ENCODE data around the gene ALK. TPM values are rescaled to one million over a fixed set of nuclear protein-coding genes. Genes with fewer than 3 reads are reported as not detected.

ALK gene
- total RNA-seq, 2 donors from 2014 or later, result 0.25 TPM; not detected in 1

- no peak overlapping the region for H3K27ac Mint-ChIP-seq
- peaks cover 0 to 3% of the 10 kb centered on the region in 2 donors for H3K9me3 Mint-ChIP-seq
- ATAC-seq (replicated peaks in 1 of 2) (no peak), DNase-seq (no peak)
- H3K4me1 Mint-ChIP-seq (ENCODE audit: low read depth), result no peaks in the 10 kb centered on the region
- peaks cover 25% of the 10 kb centered on the region for H3K27me3 Mint-ChIP-seq (ENCODE audit: low read depth)
- H3K36me3 Mint-ChIP-seq (ENCODE audit: insufficient read depth in 2 of 2), result no peaks in the 10 kb centered on the region
- no peak overlapping the region for H3K4me3 Mint-ChIP-seq
These were observed 124.9 kb downstream of the ALK start for GRCh38 chr2:29796446-29796845.

- no peak overlapping the region for H3K27ac Mint-ChIP-seq
- DNase-seq (no peak), ATAC-seq (replicated peaks in 1 of 2) (no peak)
- peaks cover 0 to 3% of the 10 kb centered on the region in 2 donors for H3K9me3 Mint-ChIP-seq
- H3K4me3 Mint-ChIP-seq, result no peak overlapping the region
- no peaks in the 10 kb centered on the region for H3K36me3 Mint-ChIP-seq (ENCODE audit: insufficient read depth in 2 of 2)
- no peaks in the 10 kb centered on the region for H3K4me1 Mint-ChIP-seq (ENCODE audit: low read depth)
- H3K27me3 Mint-ChIP-seq (ENCODE audit: low read depth), result peaks cover 19% of the 10 kb centered on the region
These were observed 131.4 kb downstream of the ALK start for GRCh38 chr2:29789911-29790485.

- no peak overlapping the region for H3K4me3 Mint-ChIP-seq
- DNase-seq (no peak), ATAC-seq (replicated peaks in 1 of 2) (no peak)
- H3K27me3 Mint-ChIP-seq (ENCODE audit: low read depth), result peaks cover 17% of the 10 kb centered on the region
- H3K9me3 Mint-ChIP-seq, result no peaks in the 10 kb centered on the region
- no peak overlapping the region for H3K27ac Mint-ChIP-seq
- H3K36me3 Mint-ChIP-seq (ENCODE audit: insufficient read depth in 2 of 2), result no peaks in the 10 kb centered on the region
- no peaks in the 10 kb centered on the region for H3K4me1 Mint-ChIP-seq (ENCODE audit: low read depth)
These were observed 133.6 kb downstream of the ALK start for GRCh38 chr2:29787473-29788465.

DNA sequence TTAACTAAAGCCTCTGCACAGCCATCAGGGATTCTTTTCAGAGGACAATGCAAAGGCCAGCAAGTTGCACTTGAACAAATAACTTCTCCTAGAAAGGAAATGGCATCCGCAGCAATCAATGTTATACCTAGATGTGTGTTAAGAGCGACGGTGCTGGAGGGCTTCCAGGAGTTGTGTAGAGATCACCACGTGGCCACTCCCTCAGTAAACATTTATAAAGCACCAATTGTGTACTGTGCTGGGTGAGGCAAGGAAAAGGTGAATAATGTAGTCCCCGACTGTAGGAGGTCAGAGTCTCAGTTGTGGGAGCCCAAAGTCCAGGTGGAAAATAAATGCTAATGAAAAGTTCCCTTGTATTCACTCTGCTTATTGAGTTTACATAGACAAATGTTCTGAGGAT lies 135.0 kb downstream of the ALK start:
- DNase-seq (no peak), ATAC-seq (replicated peaks in 1 of 2) (no peak)
- H3K27me3 Mint-ChIP-seq (ENCODE audit: low read depth), result peaks cover 12% of the 10 kb centered on the region
- H3K36me3 Mint-ChIP-seq (ENCODE audit: insufficient read depth in 2 of 2), result no peaks in the 10 kb centered on the region
- H3K4me3 Mint-ChIP-seq, result no peak overlapping the region
- H3K27ac Mint-ChIP-seq, result no peak overlapping the region
- H3K4me1 Mint-ChIP-seq (ENCODE audit: low read depth), result no peaks in the 10 kb centered on the region
- no peaks in the 10 kb centered on the region for H3K9me3 Mint-ChIP-seq

DNA sequence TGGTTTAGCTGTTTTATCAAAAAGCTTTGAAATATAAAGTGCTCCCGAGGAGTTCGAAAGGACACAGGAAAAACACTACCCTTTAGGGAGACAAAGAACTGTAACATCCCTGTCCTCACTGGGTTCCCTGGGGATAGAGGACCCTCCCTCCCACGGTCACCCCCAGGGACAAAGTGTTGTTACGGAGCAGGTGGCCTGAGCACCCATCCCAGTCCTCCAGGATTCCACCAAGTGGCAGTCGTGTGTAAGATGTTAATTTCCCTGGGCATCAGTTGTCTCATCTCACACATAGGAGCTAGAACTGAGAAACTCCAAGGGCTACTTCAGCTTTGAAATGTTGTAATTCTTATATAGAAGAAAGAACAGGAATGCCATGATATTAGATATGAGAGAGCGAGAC lies 137.7 kb downstream of the ALK start:
- H3K4me1 Mint-ChIP-seq (ENCODE audit: low read depth), result no peaks in the 10 kb centered on the region
- DNase-seq, result no peak
- H3K4me3 Mint-ChIP-seq, result no peak overlapping the region
- H3K36me3 Mint-ChIP-seq (ENCODE audit: insufficient read depth in 2 of 2), result no peaks in the 10 kb centered on the region
- peaks cover 6% of the 10 kb centered on the region for H3K27me3 Mint-ChIP-seq (ENCODE audit: low read depth)
- no peak overlapping the region for H3K27ac Mint-ChIP-seq
- no peak for ATAC-seq (replicated peaks in 1 of 2)
- H3K9me3 Mint-ChIP-seq, result no peaks in the 10 kb centered on the region

- ATAC-seq (replicated peaks in 1 of 2), result no peak
- no peaks in the 10 kb centered on the region for H3K9me3 Mint-ChIP-seq
- DNase-seq, result no peak
- no peaks in the 10 kb centered on the region for H3K36me3 Mint-ChIP-seq (ENCODE audit: insufficient read depth in 2 of 2)
- no peak overlapping the region for H3K4me3 Mint-ChIP-seq
- H3K27me3 Mint-ChIP-seq (ENCODE audit: low read depth), result peaks cover 6% of the 10 kb centered on the region
- no peak overlapping the region for H3K27ac Mint-ChIP-seq
- no peaks in the 10 kb centered on the region for H3K4me1 Mint-ChIP-seq (ENCODE audit: low read depth)
These were observed 138.6 kb downstream of the ALK start for GRCh38 chr2:29782549-29783458.

- H3K9me3 Mint-ChIP-seq, result no peaks in the 10 kb centered on the region
- DNase-seq, result no peak
- no peaks in the 10 kb centered on the region for H3K36me3 Mint-ChIP-seq (ENCODE audit: insufficient read depth in 2 of 2)
- peaks cover 6% of the 10 kb centered on the region for H3K27me3 Mint-ChIP-seq (ENCODE audit: low read depth)
- ATAC-seq (replicated peaks in 1 of 2), result no peak
- no peak overlapping the region for H3K4me3 Mint-ChIP-seq
- H3K4me1 Mint-ChIP-seq (ENCODE audit: low read depth), result no peaks in the 10 kb centered on the region
- H3K27ac Mint-ChIP-seq, result no peak overlapping the region
These were observed 139.3 kb downstream of the ALK start for GRCh38 chr2:29782087-29782486.

- ATAC-seq (replicated peaks in 1 of 2), result no peak
- no peak overlapping the region for H3K4me3 Mint-ChIP-seq
- no peaks in the 10 kb centered on the region for H3K4me1 Mint-ChIP-seq (ENCODE audit: low read depth)
- H3K27me3 Mint-ChIP-seq (ENCODE audit: low read depth), result peaks cover 6% of the 10 kb centered on the region
- H3K27ac Mint-ChIP-seq, result no peak overlapping the region
- no peaks in the 10 kb centered on the region for H3K36me3 Mint-ChIP-seq (ENCODE audit: insufficient read depth in 2 of 2)
- no peaks in the 10 kb centered on the region for H3K9me3 Mint-ChIP-seq
- DNase-seq, result no peak
These were observed 140.5 kb downstream of the ALK start for GRCh38 chr2:29780906-29781305.

DNA sequence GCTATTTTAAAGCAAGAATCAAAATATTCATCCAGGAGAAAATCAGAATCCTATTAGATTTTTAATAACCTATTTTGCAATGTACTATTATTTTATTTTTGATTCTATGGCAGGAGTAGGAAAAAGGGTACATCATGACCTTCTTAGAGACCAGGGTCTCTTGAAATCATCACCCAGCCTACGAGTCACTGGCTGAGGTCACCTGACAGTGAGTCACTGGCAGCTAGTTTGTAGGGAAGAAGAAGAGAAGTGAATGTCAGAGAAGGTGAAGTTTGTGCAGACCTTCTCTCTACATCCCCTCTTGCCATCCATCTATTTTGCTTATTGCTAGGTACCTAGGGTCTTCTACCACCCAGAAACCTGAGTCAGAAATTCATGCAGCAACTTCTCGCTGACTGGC lies 144.2 kb downstream of the ALK start:
- no peaks in the 10 kb centered on the region for H3K9me3 Mint-ChIP-seq
- no peak for DNase-seq
- no peak overlapping the region for H3K27ac Mint-ChIP-seq
- H3K27me3 Mint-ChIP-seq (ENCODE audit: low read depth), result peaks cover 6% of the 10 kb centered on the region
- H3K36me3 Mint-ChIP-seq (ENCODE audit: insufficient read depth in 2 of 2), result no peaks in the 10 kb centered on the region
- no peak for ATAC-seq (replicated peaks in 1 of 2)
- H3K4me1 Mint-ChIP-seq (ENCODE audit: low read depth), result no peaks in the 10 kb centered on the region
- no peak overlapping the region for H3K4me3 Mint-ChIP-seq

DNA sequence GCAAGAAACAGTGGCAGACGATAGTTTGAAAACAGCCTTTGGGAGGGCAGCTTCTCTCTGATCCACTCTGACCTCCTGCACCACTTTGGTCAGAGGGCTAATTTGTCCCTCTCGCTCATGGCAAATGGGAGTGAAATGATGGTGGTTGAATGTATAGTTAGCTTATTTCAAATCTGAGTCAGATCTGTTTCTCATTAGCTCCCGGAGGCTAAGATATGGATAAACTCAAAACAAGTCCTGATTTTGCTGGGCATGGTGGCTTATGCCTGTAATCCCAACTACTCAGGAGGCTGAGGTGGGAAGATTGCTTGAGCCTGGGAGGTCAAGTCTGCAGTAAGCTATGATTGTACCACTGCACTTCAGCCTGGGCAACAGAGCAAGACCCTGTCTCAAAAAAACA lies 145.0 kb downstream of the ALK start:
- ATAC-seq (replicated peaks in 1 of 2), result no peak
- no peaks in the 10 kb centered on the region for H3K9me3 Mint-ChIP-seq
- H3K4me3 Mint-ChIP-seq, result no peak overlapping the region

GRCh38 chr2:29775937-29776336 lies 145.4 kb downstream of the ALK start:
- no peak overlapping the region for H3K4me3 Mint-ChIP-seq
- H3K36me3 Mint-ChIP-seq (ENCODE audit: insufficient read depth in 2 of 2), result no peaks in the 10 kb centered on the region
- no peak for DNase-seq
- no peaks in the 10 kb centered on the region for H3K4me1 Mint-ChIP-seq (ENCODE audit: low read depth)
- no peak for ATAC-seq (replicated peaks in 1 of 2)
- H3K9me3 Mint-ChIP-seq, result no peaks in the 10 kb centered on the region
- no peak overlapping the region for H3K27ac Mint-ChIP-seq
- peaks cover 9% of the 10 kb centered on the region for H3K27me3 Mint-ChIP-seq (ENCODE audit: low read depth)

More for the DNA sequence above, 145.0 kb downstream of the ALK start:
- H3K4me1 Mint-ChIP-seq (ENCODE audit: low read depth), result no peaks in the 10 kb centered on the region
- no peak overlapping the region for H3K27ac Mint-ChIP-seq
- DNase-seq, result no peak
- H3K36me3 Mint-ChIP-seq (ENCODE audit: insufficient read depth in 2 of 2), result no peaks in the 10 kb centered on the region
- peaks cover 6% of the 10 kb centered on the region for H3K27me3 Mint-ChIP-seq (ENCODE audit: low read depth)

- H3K9me3 Mint-ChIP-seq, result no peaks in the 10 kb centered on the region
- ATAC-seq (replicated peaks in 1 of 2) (no peak), DNase-seq (no peak)
- no peaks in the 10 kb centered on the region for H3K36me3 Mint-ChIP-seq (ENCODE audit: insufficient read depth in 2 of 2)
- H3K27me3 Mint-ChIP-seq (ENCODE audit: low read depth), result peaks cover 14% of the 10 kb centered on the region
- no peaks in the 10 kb centered on the region for H3K4me1 Mint-ChIP-seq (ENCODE audit: low read depth)
- H3K4me3 Mint-ChIP-seq, result no peak overlapping the region
- H3K27ac Mint-ChIP-seq, result no peak overlapping the region
These were observed 146.8 kb downstream of the ALK start for GRCh38 chr2:29774624-29775023.

DNA sequence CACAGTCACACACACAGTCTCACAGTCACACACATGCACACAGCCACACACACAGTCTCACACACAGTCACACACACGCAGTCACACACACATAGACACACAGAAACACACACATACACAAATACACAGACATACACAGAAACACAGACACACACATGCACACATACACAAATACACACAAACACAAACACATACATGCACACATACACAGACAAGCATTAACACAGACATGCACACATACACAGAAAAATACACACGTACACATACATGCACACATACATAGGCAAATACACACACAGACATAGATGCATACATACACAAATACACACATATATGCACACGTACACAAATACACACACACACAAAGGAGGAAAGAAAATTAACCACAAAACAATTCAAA lies 150.5 kb downstream of the ALK start:
- Mint-ChIP-seq H3K27ac (no peak overlapping the region), H3K4me1 (ENCODE audit: low read depth) (no peaks in the 10 kb centered on the region), H3K36me3 (ENCODE audit: insufficient read depth in 2 of 2) (no peaks in the 10 kb centered on the region), H3K4me3 (no peak overlapping the region), H3K27me3 (ENCODE audit: low read depth) (peaks cover 26% of the 10 kb centered on the region), H3K9me3 (no peaks in the 10 kb centered on the region)
- DNase-seq, result no peak
- ATAC-seq (replicated peaks in 1 of 2), result no peak
